HG03045 (cell line): ENCODE results near the gene THEMIS2.

Experiments used
- ATAC-seq: cut with Tn5 transposase; IDR thresholded peaks from one replicate; pipeline ENCODE4 v1.9.1; 2021; ENCODE audit warnings: mild to moderate bottlenecking, moderate library complexity; ENCODE audit not compliant: unreplicated experiment

Gene THEMIS2

DNA sequence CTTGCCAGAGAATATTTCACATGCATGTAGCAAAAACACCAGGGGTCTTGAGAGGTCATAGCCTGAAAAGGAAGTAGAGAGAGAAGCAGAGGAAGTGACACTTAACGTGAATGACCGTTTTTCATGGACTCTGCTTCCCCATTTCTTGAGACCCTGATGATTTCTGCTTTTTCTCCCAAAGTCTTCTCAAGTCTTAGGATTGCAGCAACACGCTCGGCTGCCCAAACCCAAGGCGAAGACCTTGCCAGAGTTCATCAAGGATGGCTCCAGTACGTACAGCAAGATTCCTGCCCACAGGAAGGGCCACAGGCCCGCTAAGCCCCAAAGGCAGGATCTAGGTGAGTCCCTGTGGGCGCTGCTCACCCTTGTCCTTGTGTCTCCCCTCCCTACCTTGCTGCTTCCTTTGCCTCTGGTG, 12.8 kb downstream of the THEMIS2 start:
- no peak for ATAC-seq

DNA sequence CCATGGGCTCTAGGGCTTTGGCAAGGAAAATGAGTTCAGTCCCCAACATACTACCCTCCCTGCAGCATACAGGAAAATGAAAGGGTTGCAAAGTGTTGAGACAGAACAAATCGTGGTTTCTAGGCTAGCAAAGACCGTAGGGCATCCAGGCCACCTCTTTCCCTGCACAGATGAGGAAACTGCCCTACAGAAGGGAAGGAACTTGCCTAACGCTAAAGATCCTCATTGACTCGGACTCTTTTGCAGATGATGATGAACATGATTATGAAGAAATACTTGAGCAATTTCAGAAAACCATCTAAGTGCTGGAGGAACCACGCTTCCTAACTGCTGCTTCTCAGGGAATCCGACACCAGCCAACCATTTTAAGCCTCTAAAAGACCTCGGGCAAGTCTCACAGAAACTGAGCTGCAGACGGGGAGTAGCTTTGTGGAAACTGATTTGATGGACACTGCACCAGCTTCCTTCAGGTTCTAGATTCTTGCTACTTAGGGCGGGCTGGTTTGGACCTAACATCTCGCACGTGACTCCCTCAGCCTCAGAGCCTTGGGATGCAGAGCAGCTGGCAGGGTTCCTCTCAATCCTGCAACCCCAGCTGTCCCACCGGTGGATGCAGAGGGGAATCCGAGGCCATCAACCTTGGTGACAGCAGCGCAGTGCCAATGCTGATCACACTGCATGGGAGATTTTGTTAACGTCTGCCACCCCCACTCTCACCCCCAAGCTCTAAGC, 13.4 kb downstream of the THEMIS2 start:
- ATAC-seq: no peak

- no peak for ATAC-seq
Measured at GRCh38 chr1:27886353-27886679, 14.0 kb downstream of the THEMIS2 start.

- ATAC-seq: no peak
Measured at GRCh38 chr1:27886744-27887143, 14.4 kb downstream of the THEMIS2 start.

DNA sequence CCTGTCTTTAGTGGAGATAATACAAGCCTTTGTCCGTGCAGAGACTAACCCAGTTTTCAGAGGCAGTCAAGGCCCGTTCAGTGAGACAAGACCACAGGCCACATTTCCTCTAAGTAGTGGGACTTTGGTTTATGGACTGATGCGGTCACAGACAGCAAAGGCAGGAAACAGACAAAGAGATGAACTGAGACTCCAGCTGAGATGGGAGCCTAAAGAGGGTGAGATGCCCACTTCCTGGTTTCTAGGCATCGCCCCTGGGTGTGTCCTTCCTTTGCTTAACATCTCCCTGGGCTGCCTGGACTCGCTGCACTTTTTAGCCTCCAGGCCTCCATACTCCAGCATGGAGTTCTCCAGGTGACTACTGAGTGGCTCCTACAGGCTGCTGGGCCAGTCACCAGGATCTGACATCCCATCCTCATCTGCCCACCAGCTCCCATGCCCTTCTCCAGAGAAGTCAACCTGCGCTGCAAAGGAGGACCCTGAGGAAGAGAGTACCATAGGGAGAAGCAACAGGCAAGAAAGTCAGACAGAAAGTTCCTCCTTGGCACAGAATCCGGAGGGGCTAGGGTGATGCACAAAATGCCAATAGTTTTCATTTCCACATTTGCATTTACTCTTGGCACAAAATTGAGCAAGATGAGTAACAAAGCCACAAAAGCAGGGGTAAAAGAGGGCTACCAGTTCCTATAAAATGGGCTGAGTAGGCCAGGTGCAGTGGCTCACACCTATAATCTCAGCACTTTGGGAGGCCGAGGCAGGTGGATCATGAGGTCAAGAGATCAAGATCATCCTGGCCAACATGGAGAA, 15.1 kb downstream of the THEMIS2 start:
- ATAC-seq: no peak

GRCh38 chr1:27889506-27889905, 17.2 kb downstream of the THEMIS2 start:
- ATAC-seq: no peak

- ATAC-seq: no peak
Measured at GRCh38 chr1:27891196-27891889, 19.0 kb downstream of the THEMIS2 start.

- no peak for ATAC-seq
Measured at GRCh38 chr1:27894521-27894920, 22.2 kb downstream of the THEMIS2 start.

DNA sequence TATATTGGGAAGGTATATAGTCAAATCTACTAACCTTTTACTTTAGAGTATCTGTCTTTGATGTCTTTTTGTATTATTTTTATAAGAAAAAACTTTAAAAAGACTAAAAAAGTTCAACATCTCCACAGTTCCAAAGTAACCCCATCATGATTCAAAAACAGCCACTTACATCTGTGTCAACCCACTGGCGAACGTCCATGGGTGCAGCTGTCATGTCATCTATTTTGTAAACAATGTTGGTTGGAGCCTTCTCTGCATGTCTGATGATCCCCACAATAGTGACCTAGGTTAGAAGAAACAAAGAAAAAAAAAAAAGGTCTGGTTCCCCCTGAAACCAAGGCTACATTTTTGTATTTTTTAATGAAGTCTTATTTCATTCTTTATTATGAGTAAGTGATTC, 34.4 kb downstream of the THEMIS2 start:
- ATAC-seq: no peak

DNA sequence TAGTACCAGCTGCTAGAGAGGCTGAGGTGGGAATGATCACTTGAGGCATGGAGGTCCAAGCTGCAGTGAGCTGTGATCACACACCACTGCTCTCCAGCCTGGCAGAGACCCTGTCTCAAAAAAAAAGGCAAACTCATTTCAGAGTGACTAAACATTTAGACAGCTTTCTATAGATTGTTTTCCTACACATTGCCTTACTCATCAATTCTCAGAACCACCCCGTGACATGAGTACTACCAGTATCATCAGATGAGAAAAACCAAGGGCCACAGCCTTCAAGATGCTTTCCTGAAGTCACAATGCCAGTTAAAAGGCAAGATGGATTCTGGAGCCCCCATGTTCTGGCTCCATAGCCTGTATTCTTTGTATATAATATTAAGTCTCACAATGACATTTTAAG, 40.1 kb downstream of the THEMIS2 start:
- ATAC-seq: no peak

GRCh38 chr1:27915082-27915575, 42.8 kb downstream of the THEMIS2 start:
- no peak for ATAC-seq

- ATAC-seq: no peak
Measured at GRCh38 chr1:27922272-27922671, 49.9 kb downstream of the THEMIS2 start.

- no peak for ATAC-seq
Measured at GRCh38 chr1:27928216-27928954, 56.0 kb downstream of the THEMIS2 start.

- no peak for ATAC-seq
Measured at GRCh38 chr1:27931184-27931583, 58.8 kb downstream of the THEMIS2 start.

GRCh38 chr1:27931759-27932158, 59.4 kb downstream of the THEMIS2 start:
- ATAC-seq: no peak

GRCh38 chr1:27934818-27935549, 62.6 kb downstream of the THEMIS2 start, which contains the start of gene SMPDL3B:
Gene SMPDL3B (plus strand): TSS chr1:27935000. CDS start chr1:27935184, 184 bp downstream.
- no peak for ATAC-seq

GRCh38 chr1:27935721-27936120, 63.4 kb downstream of the THEMIS2 start:
- ATAC-seq: no peak
